GM04504 (cell line): ENCODE measurements around the gene SEMA3C.

Source experiments
- DNase-seq: peaks from one replicate; pipeline ENCODE4 v3.0.0-alpha.2; 2012; ENCODE audit warnings: low read depth

SEMA3C gene

DNA sequence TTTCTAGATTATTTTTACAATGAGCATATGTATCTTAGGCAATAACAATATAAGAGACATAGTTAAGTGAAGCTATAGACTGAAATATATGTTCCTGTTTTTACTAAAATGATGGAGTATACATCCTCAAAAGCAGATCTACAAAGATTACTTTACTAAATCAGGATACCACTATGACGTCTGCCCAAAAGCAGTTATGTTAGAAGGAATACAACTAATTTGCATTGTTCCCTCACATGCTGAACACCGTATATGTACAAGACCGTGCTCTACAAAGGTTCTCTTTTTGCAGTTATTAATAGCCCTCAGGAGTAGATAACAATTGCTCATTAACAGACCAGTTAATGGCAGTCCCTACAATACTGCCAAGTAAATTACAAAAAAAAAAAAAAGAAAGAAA is 143.0 kb downstream of the SEMA3C start:
- no peak for DNase-seq

GRCh38 chr7:80775482-80775881 is 143.4 kb downstream of the SEMA3C start:
- DNase-seq: no peak

DNA sequence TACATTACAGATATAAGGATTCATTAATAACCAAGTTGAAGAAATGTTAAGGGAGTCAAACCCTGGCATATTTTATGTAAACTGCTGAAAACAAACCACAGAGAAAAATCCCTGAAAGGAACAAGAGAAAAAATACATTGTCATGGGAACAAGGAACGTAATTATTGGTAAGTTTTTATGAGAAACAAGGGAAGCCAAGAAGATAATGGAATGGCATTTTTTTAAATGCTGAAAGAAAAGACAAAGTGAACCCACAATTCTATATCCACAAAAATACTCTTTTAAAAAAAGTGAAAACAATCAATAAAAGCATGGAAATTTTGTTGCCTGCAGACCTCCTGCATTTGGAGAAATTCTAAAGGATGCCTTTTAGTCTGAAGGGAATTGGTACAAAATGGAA is 144.0 kb downstream of the SEMA3C start:
- DNase-seq: no peak

DNA sequence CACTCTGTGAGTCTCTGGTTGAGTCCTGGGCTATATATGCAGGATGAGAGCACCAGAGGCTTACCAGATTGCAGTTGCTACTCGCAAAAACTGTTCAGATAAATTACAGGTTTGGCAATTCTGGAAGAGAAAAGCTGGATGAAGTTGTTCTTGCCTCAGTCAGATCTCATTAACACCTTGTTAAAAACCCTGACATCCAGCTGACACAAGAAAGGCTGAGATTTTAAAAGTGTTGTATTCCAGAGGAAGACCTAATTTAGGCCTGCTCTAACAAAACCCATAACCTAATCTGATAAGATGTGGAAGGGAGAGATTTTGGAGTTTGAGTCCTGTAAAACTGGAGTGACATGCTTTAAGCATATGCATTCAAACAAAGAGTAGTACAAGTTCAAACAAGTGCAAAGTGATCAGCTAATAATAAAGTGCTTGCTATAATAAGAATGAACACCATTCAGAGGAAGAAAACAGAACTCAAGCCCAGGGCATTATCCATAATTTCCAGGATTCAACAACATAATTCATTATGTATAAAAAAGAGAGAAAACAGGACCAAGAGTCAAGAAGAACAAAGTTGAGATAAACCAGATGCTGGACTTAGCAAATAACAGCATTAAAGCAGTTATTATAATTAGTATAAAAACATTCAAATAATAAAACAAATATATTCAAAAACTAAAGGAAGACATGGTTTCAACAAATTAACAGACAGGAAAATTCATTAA is 144.9 kb downstream of the SEMA3C start:
- no peak for DNase-seq

DNA sequence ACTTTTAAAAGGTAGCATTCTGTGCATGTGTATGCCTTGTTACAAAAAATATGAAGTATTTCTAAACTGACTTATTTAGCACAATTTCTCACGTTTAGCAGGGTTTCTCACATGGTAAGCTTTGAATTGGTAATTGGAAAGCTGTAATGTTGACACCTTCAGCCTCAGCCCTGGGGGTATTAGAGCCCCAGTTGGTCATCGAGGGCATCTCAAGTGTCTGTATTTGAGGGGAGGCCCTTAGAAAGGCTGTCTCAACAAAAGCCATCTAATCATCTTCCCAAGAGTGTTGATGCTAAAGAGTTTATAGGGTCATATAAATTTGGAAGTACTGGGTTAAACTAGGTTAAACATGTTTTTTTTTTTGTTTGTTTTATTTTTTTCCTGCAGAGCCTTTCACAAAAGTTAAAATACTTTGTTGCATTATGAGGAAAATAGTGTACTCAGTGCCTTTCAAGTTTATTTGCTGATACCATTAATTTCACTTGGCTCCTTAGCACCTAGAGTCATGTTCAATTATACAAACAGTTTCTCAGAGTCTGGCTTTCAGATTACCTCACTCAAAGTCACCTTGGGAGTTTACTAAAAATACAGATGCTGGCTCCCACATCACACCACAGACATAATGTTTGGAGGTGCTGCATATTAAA is 146.4 kb downstream of the SEMA3C start:
- no peak for DNase-seq

- no peak for DNase-seq
Measured at GRCh38 chr7:80771523-80771922, 147.3 kb downstream of the SEMA3C start.

DNA sequence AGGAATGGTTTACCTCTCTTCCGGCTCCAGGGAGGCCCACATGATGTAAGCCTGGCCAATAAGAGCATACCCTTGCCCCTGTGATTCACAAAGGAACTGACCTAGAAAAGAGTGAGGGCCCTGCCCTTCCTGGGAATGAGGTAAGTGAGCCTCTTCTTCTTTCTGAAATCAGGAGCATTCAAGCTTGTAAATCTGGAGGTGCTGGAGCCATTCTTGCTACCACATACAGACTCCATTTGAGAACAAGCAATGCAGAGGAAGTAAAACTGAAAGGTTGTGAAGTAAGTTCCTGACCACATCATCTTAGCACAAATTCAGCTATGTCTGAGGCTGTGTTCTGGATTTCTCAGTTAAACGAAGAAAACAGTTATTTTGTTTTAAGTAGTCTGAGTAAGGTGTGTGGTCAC is 148.2 kb downstream of the SEMA3C start:
- DNase-seq: no peak

DNA sequence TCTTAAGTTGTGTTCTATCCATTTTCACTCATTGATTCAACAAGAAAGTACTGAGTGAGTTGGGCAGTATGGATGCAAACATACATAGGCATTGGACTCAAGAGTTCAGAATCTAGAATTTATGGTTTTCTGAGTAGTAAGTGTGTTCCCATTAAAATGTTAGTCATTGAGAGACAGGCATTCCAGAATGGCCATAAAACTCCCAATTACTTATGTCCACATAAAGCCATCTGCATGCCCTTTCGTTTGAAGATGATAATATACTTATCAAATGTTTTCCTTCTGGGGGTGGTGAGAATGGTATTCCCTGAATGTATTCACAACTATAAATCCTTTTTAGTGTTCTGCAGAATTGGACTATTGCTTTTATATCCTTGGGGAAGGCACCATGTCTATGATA is 148.8 kb downstream of the SEMA3C start:
- DNase-seq: peak; percentile 47

DNA sequence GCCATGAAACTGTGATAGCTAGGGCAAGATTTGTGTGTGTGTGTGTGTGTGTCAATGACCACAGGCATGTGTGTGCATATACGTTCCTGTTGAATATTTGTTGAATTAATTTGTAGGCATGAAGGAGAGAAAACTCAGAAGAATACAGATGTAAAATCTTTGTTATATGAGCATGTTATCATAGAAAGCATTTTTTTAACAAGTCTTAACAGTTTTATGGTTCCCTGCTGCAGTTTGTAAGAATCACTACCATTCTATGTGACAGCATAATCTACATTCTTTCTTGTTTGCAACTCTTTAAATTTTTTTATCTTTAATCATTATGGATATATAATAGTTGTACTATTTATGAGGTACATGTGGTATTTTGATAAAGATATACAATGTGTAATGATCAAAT is 150.1 kb downstream of the SEMA3C start:
- no peak for DNase-seq

DNA sequence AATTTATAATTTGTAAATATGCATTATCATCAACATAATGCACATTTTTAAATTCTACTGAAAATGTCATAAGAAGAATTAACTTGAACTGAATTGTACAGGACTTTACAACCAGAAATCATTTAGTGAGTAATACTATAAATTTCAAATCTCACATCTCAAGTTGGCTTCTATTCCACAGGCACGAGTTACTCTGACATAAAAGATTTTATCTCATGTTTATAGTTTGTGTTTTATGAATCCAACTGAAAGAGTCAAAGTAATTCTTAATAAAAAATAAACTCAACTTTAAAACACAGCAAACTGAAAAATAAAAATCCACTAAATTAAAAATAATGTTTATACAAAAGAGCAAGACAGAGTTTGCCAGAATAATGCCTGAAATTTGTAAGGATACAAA is 151.2 kb downstream of the SEMA3C start:
- DNase-seq: no peak

DNA sequence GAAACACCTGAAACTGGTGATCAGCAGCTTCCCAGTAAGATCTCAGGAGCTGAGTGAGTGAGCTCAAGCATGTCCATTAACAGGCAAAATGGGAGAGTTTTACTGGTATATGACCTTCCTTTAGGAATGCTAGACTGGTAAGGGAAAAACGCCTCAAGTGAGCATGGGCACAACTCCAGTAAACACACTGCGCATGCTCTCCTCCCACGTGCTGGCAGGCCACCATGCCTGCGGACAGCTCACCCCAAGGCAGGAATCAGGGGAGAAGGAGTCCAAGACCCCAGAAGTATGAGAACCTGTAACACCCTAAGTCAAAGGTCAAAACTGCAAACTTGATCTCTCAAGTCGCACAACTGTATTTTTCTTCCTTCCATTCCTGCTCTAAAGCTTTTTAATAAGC is 152.1 kb downstream of the SEMA3C start:
- DNase-seq: no peak

- DNase-seq: no peak
Measured at GRCh38 chr7:80764132-80764531, 154.7 kb downstream of the SEMA3C start.

GRCh38 chr7:80763704-80764103 is 155.1 kb downstream of the SEMA3C start:
- no peak for DNase-seq

- no peak for DNase-seq
Measured at GRCh38 chr7:80763289-80763688, 155.6 kb downstream of the SEMA3C start.

DNA sequence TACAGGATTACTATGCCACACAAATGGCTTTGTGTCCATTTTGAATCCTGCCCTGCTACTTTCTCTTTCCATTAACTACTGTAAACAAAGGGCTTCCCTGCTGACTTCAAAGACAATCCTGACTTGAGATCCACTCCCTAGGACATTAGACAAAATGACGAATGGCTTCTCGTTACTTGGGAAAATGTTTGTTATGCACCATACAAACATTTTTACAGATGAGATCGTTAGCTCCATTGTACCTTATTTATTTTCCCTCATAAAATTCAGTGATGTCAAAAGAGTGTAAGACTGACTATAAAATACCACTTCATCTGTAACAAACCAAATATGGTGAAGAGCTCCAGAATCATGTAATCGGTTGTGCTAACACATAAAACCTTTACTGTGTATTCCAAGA is 158.6 kb downstream of the SEMA3C start:
- DNase-seq: no peak

DNA sequence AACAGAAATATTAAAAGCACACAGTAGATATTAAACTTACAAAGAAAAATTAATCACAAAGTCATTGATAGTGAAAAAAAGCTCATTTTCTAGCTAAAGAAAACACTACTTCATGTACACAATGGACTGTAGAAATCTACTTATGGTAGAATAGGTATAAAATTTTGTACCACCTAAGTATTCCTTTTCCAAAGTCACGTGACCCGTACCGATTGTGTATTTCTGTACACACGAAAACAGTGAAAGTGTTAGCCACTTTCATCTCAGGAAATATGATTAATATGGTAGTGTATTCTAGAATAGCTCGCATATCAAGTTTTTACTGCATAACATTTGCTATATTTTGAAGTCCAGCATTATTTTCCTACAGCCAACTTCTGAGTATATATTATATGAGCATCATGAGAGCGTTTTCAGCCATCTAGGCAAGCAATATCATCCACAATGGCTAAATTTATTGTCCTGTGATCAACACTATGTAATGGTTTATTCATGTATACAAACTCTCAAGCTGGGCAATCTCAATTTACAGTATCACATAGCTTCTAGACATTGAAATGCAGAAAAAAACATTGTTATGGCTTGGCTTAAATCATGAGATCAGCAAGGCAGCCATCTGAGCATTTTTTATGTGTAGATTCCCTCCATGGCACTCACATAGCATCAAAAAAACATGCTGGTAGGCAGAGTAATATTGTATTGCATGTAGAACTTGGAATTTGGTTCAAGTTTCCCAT is 165.7 kb downstream of the SEMA3C start:
- DNase-seq: no peak

GRCh38 chr7:80749270-80749669 is 169.6 kb downstream of the SEMA3C start:
- no peak for DNase-seq

DNA sequence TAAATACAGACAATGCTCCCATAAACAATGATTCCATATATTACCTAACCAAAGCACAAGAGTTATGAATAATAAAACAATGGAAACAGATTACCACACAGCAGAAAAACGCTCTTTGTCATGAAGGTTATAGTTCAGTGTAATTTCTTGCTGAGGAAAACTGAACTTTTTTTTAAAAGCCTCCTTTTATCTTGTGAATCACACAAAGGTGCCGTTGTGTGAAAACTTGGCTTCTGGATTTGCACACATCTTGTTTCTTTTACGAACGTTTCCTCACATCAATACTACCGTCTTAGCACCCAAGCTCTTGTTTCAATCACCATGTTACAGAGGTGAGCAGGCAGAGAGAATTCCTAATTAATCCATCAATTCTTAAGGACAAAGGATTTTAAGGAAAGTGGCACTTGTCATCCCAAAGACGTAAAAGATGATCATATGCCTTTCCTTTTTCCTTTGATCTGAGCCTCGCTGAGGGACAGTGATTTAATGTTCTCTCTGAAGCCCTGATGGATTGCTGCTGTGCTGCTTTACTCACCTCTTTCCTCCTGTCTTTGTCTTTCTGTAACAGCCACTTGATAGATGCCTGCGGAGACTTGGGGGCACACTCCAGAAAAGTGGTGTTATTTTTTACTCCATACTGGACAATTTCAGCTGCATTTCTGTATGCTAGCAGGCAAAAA is 170.3 kb downstream of the SEMA3C start:
- no peak for DNase-seq

- no peak for DNase-seq
Measured at GRCh38 chr7:80740778-80741545, 177.9 kb downstream of the SEMA3C start.

DNA sequence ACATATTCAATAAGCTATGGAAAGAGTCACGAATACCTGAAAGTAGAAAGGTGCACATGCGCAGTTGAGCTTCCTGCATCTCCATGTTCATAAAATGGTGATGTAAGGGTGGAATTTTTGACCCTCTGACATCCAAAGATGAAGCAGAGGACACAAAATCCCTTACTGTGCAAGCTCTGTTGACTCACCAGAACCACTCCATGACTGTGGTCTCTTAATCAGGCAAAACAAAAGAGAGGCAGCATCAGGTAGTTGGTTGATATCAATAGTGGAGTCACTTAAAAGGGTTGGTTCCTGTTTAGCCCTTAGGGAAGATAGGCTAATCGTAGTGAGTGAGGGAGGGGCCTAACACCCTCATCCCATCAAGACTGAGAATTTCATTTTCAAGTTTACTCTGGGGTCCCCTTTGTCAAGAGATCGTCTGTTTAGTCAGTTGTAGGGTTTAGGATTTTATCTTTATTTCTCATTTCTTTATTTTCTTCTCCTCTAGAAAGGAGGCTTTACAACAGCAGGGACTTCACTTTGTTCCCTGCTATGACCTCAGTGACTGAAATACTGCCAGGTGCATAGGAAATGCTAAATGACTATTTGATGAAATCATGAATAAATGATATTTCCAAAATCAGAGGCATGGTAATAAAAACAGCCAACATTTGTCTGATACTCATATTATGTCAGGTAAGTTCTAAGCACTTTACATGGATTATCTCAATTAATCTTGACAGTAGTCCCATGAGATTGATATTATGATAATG is 182.3 kb downstream of the SEMA3C start:
- no peak for DNase-seq

- no peak for DNase-seq
Measured at GRCh38 chr7:80735330-80735729, 183.5 kb downstream of the SEMA3C start.
